Stimulated activated CD4-positive, alpha-beta T cell treated with anti-CD3 and anti-CD28 coated beads, TNF-alpha, amount 100 ng/mL, for 48 hours (primary cell): ENCODE measurements around the gene MOGAT2.

ENCODE experiments used
- DNase-seq, 3 donors: peaks; one replicate each; pipeline ENCODE4 v3.0.0-alpha.2; 2020; ENCODE audit warnings: low read depth in 3 of 3

Gene MOGAT2

GRCh38 chr11:75779960-75780359 lies 62.3 kb downstream of the MOGAT2 start:
- DNase-seq, result no peak

GRCh38 chr11:75780888-75781287 lies 63.2 kb downstream of the MOGAT2 start:
- DNase-seq, result no peak

- DNase-seq, result no peak
Measured at GRCh38 chr11:75781296-75781695, 63.7 kb downstream of the MOGAT2 start.

- no peak for DNase-seq
Measured at GRCh38 chr11:75781831-75782230, 64.2 kb downstream of the MOGAT2 start.
